C4-2B (cell line): Measurements from ENCODE around the gene TSPAN31.
"Not testable (repeated sequence)": the region's sequence is repeated elsewhere in the genome, so short reads cannot be mapped to it uniquely, and the experiment has no call there.

Source experiments
- H3K27ac ChIP-seq: fragments of 450-650 bp; 2 replicates; pipeline ENCODE4 v1.5.1; 2017
- CTCF ChIP-seq: fragments of 450-650 bp; conservative IDR thresholded peaks from 2 replicates; pipeline ENCODE4 v1.5.1; 2017; ENCODE audit warnings: mild to moderate bottlenecking
- ZFX ChIP-seq: fragments of 450-650 bp; IDR thresholded peaks from 2 replicates; pipeline ENCODE4 v1.6.1; 2017

The TSPAN31 gene

DNA sequence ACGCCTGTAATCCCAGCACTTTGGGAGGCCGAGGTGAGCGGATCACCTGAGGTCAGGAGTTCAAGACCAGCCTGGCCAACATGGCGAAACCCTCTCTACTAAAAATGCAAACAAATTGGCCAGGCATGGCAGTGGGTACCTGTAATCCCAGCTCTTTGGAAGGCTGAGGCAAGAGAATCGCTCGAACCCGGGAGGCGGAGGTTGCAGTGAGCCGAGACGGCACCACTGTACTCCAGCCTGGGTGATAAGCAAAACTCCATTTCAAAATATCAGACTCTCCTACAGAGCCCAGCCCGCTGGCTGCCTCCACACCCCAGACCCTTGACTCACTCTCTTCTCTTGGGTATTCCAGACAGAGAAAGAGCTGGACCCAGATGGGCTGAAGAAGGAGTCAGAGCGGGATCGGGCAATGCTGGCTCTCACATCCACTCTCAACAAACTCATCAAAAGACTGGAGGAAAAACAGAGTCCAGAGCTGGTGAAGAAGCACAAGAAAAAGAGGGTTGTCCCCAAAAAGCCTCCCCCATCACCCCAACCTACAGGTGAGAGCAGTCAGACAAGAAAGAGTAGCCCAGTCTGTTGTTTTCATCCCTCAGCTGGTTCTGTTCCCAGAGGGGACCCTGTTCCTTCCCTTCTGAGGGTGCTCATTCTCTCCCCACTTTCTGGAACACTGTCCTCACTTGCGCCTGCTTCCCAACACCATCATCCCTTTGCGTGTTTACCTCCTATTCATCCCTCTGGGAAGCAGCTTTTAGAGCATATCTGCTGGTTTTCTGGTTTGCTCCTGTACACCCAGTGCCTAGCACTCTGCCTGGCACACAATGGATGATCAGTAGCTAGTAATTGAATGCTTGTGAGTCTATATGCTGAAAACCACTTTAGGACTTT lies 26.0 kb upstream of the TSPAN31 start:
- no peak overlapping the region for H3K27ac ChIP-seq
- TF ChIP-seq CTCF (no peak), ZFX (no peak)

- no peak overlapping the region for H3K27ac ChIP-seq
- TF ChIP-seq CTCF: no peak
- TF ChIP-seq ZFX: no peak
Observed at GRCh38 chr12:57719777-57720605, 24.8 kb upstream of the TSPAN31 start.

DNA sequence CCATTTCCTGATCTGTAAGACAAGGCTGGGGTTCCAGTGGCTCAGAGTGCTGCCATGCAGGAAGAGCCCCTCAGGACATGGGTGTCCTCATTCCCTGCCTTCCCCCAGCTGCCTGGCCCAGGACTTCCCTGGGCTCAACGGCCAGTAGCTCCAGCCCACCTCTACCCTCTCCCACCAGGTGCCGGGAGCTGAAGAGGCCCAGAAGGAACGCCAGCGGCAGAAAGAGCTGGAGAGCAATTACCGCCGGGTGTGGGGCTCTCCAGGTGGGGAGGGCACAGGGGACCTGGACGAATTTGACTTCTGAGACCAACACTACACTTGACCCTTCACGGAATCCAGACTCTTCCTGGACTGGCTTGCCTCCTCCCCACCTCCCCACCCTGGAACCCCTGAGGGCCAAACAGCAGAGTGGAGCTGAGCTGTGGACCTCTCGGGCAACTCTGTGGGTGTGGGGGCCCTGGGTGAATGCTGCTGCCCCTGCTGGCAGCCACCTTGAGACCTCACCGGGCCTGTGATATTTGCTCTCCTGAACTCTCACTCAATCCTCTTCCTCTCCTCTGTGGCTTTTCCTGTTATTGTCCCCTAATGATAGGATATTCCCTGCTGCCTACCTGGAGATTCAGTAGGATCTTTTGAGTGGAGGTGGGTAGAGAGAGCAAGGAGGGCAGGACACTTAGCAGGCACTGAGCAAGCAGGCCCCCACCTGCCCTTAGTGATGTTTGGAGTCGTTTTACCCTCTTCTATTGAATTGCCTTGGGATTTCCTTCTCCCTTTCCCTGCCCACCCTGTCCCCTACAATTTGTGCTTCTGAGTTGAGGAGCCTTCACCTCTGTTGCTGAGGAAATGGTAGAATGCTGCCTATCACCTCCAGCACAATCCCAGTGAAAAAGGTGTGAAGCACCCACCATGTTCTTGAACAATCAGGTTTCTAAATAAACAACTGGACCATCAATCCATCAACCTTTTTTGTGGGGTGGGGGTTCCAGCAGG lies 23.9 kb upstream of the TSPAN31 start:
- no peak overlapping the region for H3K27ac ChIP-seq
- no peak for TF ChIP-seq CTCF
- no peak for TF ChIP-seq ZFX

GRCh38 chr12:57721846-57722608 lies 22.8 kb upstream of the TSPAN31 start:
- H3K27ac ChIP-seq: not testable (repeated sequence)

GRCh38 chr12:57722716-57723629 lies 21.9 kb upstream of the TSPAN31 start:
- no peak overlapping the region for H3K27ac ChIP-seq
- no peak for TF ChIP-seq ZFX
- TF ChIP-seq CTCF: no peak

DNA sequence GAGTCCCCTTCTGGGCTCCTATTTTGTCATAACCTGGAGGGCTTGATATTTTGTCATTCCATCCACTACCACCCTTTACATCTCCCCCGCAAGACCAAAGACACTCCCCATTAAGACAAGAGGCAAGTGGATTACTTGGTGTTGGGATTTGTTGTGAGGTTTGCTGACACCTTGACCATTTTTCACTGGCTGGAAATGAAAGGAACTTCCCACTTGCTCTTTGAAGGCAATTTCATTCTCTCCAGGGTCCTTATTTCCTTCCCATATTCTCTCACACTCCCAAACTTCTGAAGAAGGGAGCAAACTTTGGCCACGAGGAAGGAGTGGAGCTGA lies 21.2 kb upstream of the TSPAN31 start:
- H3K27ac ChIP-seq: no peak overlapping the region
- no peak for TF ChIP-seq CTCF
- TF ChIP-seq ZFX: no peak
